Activated CD8-positive, alpha-beta memory T cell treated with anti-CD3 and anti-CD28 coated beads, Interleukin-2, amount 50 U/mL, for 48 hours (primary cell): ENCODE measurements around the gene SYCP2.

ENCODE experiments used
- DNase-seq: peaks from one replicate; pipeline ENCODE4 v3.0.0-alpha.2; 2020

Gene SYCP2

GRCh38 chr20:59832406-59833363, 100.8 kb downstream of the SYCP2 start:
- no peak for DNase-seq

- no peak for DNase-seq
Measured at GRCh38 chr20:59831916-59832270, 101.5 kb downstream of the SYCP2 start.

GRCh38 chr20:59831024-59831915, 102.2 kb downstream of the SYCP2 start:
- no peak for DNase-seq

DNA sequence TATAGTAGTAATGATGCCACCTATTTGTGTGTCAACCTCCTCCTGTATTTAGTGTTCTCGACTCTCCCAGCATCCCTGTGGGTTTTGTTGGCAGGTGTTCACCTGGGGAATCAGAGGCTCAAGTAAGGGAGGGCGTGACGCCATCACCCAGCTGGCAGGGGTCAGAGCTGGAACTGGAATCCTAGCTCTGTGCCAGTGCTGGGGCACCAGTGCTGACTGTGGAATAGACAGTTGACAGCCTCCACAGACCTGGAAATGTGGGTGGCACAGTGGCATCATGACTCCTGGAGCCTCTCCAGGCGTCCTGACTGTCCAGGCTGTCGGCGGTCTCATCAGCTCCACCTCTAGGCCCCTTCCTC, 102.8 kb downstream of the SYCP2 start:
- no peak for DNase-seq

DNA sequence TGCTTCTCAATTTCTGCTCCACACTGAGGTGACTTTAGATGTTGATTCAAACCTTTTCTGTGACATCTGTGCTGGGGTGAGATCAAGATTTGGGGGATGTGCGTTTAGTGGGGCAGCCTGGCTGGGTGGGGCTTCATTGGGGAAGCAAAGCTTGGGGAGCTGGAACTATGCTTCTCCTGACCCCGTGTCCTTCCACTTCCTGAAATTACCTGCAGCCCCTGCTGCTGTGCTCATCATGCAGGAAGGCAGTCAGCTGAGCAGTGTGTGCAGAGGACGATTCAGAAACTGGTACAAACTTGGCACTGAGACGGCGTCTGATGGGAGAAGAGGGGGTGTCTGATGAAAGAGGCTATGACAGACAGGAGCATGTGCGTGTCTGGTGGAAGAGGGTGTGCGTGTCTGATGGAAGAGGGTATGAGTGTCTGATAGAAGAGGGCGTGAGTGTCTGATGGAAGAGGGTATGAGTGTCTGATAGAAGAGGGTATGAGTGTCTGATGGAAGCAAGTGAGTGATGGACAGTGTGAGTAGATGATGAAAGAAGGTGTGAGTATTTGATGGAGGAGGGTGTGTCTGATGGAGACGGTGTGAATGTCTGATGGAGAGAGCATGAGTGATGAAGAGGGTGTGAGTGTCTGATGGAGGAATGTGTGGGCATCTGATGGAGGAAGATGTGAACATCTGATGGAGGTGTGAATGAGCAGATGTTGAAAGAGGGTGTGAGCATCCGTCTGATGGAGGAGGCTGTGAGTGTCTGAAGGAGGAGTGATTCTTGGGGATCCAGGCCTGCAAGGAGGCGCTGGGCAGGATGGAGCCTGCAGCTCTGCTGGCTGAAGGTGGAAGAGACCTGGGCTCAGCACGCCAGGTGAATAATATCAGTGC, 103.4 kb downstream of the SYCP2 start:
- no peak for DNase-seq

- no peak for DNase-seq
Measured at GRCh38 chr20:59829054-59829785, 104.2 kb downstream of the SYCP2 start.

- DNase-seq, result no peak
Measured at GRCh38 chr20:59828125-59829053, 105.0 kb downstream of the SYCP2 start.

GRCh38 chr20:59827138-59828056, 106.0 kb downstream of the SYCP2 start:
- no peak for DNase-seq

DNA sequence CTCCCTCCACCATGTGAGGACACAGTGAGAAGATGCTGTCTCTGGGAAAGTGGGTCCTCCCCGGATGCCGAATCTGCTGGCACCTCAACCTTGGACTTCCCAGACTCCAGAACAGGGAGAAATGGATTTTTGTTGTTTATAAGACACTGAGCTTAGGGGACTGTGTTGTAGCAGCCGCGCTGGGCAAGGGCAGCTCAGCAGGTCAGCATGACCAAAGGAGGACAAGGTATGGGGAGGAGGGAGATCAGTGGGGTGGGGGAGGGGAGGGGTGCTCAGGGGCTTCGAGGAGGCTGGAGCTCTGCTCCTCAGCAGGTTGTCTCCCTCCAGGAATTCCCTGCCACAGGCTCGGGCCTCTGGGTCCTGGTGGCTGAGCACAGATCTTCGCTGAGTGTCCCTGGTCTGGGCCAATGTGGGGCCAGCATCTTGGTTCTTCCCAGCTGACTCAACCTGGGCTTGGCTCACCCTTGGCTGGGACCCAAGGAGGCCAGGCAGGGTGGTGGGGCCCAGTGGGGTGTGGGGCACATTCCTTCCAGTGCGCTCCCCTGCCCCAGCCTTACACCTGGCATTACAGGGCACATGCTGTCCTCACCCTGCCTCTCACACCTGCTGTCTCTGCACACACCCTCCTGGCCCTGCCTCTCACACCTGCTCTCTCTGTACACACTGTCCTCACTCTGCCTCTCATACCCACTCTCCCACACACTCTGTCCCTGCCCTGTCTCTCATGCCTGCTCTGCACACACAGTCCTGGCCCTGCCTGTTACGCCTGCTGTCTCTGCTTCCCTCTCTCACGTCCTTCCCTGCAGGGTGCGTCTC, 107.3 kb downstream of the SYCP2 start:
- peak; percentile 18 for DNase-seq

DNA sequence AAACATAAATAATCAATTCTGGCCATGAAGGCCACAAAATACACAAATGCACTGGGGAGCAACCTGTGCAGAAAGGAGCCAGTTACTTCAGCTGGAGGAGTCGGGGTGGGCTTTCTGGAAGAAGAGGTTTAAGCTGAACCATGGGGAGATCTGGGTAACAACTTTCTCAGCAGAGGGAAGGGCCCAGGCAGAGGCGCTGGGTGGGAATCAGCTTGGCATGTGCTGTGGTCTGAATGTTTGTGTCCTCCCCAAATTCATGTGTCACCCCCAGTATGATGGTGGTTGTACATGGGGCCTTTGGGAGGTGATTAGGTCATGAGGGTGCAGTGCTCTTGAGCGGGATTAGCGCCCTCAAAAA, 107.9 kb downstream of the SYCP2 start:
- DNase-seq, result no peak

GRCh38 chr20:59824711-59825562, 108.5 kb downstream of the SYCP2 start:
- DNase-seq, result peak; percentile 22

GRCh38 chr20:59823491-59824259, 109.8 kb downstream of the SYCP2 start:
- no peak for DNase-seq

DNA sequence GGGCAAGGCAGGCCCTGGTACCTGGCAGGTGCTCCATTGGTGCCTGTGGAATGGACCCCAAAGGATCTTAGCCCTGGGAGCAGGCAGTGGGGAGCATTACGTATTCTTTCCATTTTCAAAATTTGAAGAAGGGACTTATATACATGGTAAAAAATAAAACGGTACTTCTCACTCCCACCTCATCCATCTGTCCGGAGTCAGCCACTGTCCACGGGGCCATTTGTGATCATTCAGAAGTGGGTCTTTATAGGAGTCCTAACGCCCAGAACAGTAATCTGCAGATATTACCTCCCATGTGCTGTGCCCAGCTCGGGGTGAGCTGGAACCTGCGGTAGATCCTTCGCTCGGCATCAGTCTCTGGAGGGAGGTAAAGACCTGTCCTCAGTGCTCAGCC, 110.4 kb downstream of the SYCP2 start:
- peak; percentile 15 for DNase-seq

DNA sequence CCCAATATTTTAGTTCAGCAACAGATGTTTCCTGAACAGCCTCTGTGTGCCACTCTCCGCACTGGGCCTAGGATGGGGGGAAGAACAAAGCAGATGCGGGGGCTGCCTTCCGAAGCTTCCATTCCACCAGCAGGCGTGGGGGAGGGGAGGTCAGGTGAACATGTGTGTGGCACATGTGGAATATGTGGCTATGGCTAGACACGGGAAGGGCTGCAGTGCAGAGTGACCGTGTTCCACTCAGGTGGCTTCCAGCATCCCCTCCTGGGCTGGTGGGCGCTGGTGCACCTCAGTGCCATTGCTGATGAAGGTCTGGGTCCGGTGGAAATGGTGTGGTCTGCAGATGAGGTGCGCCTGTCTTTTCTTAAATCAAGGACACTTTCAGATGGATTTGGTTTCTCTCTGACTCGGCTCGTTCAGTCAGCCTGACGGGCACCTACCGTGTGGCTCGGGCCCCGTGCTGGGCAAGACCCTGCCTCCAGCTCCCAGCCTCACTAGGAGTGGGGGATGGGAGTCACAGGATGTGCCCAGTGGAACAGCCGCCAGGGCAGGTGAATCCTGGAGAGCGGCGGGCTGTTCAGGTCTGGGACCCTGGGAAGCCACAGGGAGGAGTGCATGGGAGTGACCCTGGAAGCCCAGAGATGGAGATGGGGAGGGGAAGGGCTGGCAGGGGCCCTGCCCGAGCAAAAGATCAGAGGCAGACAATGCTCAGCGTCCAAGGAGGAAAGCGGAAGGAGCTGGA, 111.0 kb downstream of the SYCP2 start:
- no peak for DNase-seq

- no peak for DNase-seq
Measured at GRCh38 chr20:59821788-59822187, 111.6 kb downstream of the SYCP2 start.

DNA sequence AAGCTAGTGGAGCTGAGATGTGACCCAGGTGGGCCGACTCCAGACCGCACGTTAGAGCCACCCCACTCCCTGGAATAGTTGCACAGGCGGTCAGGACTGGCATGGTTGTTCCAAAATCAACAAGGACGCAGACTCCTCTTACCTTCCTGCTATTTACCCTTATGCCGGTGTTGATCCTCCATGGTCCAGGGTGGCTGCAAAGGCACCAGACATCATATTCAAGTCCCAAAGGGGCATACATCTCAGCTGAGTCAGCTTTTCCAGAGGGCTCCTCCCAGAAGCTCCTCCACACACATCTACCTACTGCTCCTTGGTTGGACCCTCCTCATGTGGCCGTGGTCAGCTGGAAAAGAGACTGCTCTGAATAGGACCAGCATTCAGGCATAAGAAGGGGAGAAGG, 112.2 kb downstream of the SYCP2 start:
- DNase-seq, result no peak
